Neuronal stem cell (in vitro differentiated cells): ENCODE data around the gene GREM2.

Source experiments
- DNase-seq: peaks from one replicate; pipeline ENCODE4 v3.0.0-alpha.2; 2013; ENCODE audit warnings: low spot score
- H2AFZ ChIP-seq: one replicate; pipeline ENCODE4 v1.6.1; 2013; ENCODE audit warnings: mild to moderate bottlenecking, low read length, inconsistent platforms
- H2AK5ac ChIP-seq: 2 replicates; pipeline ENCODE4 v1.6.1; 2013; ENCODE audit warnings: low read depth, mild to moderate bottlenecking, inconsistent platforms, low read length, moderate library complexity, mixed read lengths
- H2BK120ac ChIP-seq: 2 replicates; pipeline ENCODE4 v1.6.1; 2013; ENCODE audit warnings: low read depth, mild to moderate bottlenecking, inconsistent platforms, low read length, moderate library complexity, mixed read lengths
- H2BK12ac ChIP-seq: one replicate; pipeline ENCODE4 v1.6.1; 2013; ENCODE audit warnings: low read length, inconsistent platforms
- H2BK15ac ChIP-seq: 2 replicates; pipeline ENCODE4 v1.6.1; 2013; ENCODE audit warnings: mild to moderate bottlenecking, low read length, inconsistent platforms, mixed read lengths
- H2BK5ac ChIP-seq: one replicate; pipeline ENCODE4 v1.6.1; 2013; ENCODE audit warnings: inconsistent platforms, mild to moderate bottlenecking, low read length, moderate library complexity
- H3K14ac ChIP-seq: one replicate; pipeline ENCODE4 v1.6.1; 2013; ENCODE audit warnings: low read length, inconsistent platforms
- H3K18ac ChIP-seq: 2 replicates; pipeline ENCODE4 v1.6.1; 2013; ENCODE audit warnings: low read length, inconsistent platforms
- H3K23ac ChIP-seq: 2 replicates; pipeline ENCODE4 v1.6.1; 2013; ENCODE audit warnings: low read depth, mild to moderate bottlenecking, mixed read lengths, low read length, inconsistent platforms; ENCODE audit not compliant: poor library complexity
- H3K27ac ChIP-seq: replicated peaks from 3 replicates; pipeline ENCODE4 v1.5.1; 2013; ENCODE audit warnings: low read length, inconsistent platforms
- H3K27me3 ChIP-seq, 3 experiments: 2 replicates each; pipeline ENCODE4 v1.6.1; 2013; ENCODE audit warnings: low read length in 3 of 3, mild to moderate bottlenecking in 2 of 3, inconsistent platforms in 1 of 3, low read depth in 1 of 3, mixed read lengths in 1 of 3, moderate library complexity in 1 of 3; ENCODE audit not compliant: control insufficient read depth in 3 of 3, insufficient read depth in 3 of 3
- H3K36me3 ChIP-seq, 2 donors: replicated peaks in 1 of 2; 2 replicates each; pipeline ENCODE4 v1.6.1; 2013; ENCODE audit warnings: low read length in 2 of 2; ENCODE audit not compliant: control insufficient read depth in 2 of 2, insufficient read depth in 2 of 2
- H3K4ac ChIP-seq: 2 replicates; pipeline ENCODE4 v1.6.1; 2013; ENCODE audit warnings: inconsistent platforms, mild to moderate bottlenecking, low read length, moderate library complexity
- H3K4me1 ChIP-seq, 2 donors: 1 replicate in 1 of 2; 2 replicates in 1 of 2; pipeline ENCODE4 v1.6.1; 2013; ENCODE audit warnings: low read length in 2 of 2, low read depth in 1 of 2; ENCODE audit not compliant: control insufficient read depth in 2 of 2, insufficient read depth in 1 of 2
- H3K4me2 ChIP-seq: one replicate; pipeline ENCODE4 v1.6.1; 2013; ENCODE audit warnings: mild to moderate bottlenecking, low read length, inconsistent platforms; ENCODE audit not compliant: insufficient read depth, poor library complexity, severe bottlenecking
- H3K4me3 ChIP-seq, 2 donors: 2 replicates each; pipeline ENCODE4 v1.5.1; 2013; ENCODE audit warnings: low read length in 2 of 2, mild to moderate bottlenecking in 2 of 2, inconsistent platforms in 1 of 2, moderate library complexity in 1 of 2
- H3K79me1 ChIP-seq: one replicate; pipeline ENCODE4 v1.6.1; 2013; ENCODE audit warnings: low read depth, mild to moderate bottlenecking, inconsistent platforms, low read length, moderate library complexity
- H3K9ac ChIP-seq: one replicate; pipeline ENCODE4 v1.6.1; 2013; ENCODE audit warnings: mild to moderate bottlenecking, low read depth, low read length, inconsistent platforms; ENCODE audit not compliant: poor library complexity
- H3K9me3 ChIP-seq, 2 donors: replicated peaks in 1 of 2; 2 replicates each; pipeline versions ENCODE3 to v1.6.1; 2013; ENCODE audit warnings: low read length in 2 of 2, mild to moderate bottlenecking in 2 of 2, inconsistent platforms in 1 of 2, low read depth in 1 of 2, mixed read lengths in 1 of 2, moderate library complexity in 1 of 2; ENCODE audit not compliant: control insufficient read depth in 2 of 2, insufficient read depth in 1 of 2
- H4K8ac ChIP-seq: one replicate; pipeline ENCODE4 v1.6.1; 2013; ENCODE audit warnings: low read depth, mild to moderate bottlenecking, inconsistent platforms, low read length, moderate library complexity
- H4K91ac ChIP-seq: one replicate; pipeline ENCODE4 v1.6.1; 2013; ENCODE audit warnings: low read length, low read depth, mild to moderate bottlenecking, inconsistent platforms; ENCODE audit not compliant: poor library complexity
- WGBS, 2 donors: extraction: QIAGEN DNeasy Blood & Tissue Kit; methylation state at CpG; one replicate each; pipeline ENCODE4 v1.1.7; 2013; ENCODE audit warnings: missing lambda C conversion rate in 2 of 2, mixed read lengths in 1 of 2; ENCODE audit not compliant: insufficient read length in 2 of 2, insufficient replicate concordance in 1 of 2; ENCODE audit errors: extremely low coverage in 2 of 2; 5-methylcytosine and 5-hydroxymethylcytosine counted together

The GREM2 gene

GRCh38 chr1:240652549-240652948 lies 40.6 kb upstream of the GREM2 start:
- Histone ChIP-seq H2BK12ac (no peak overlapping the region), H3K4me1 (peaks cover 0 to 1% of the 10 kb centered on the region in 2 donors), H2BK15ac (no peak overlapping the region), H3K4ac (no peak overlapping the region), H3K4me2 (no peak overlapping the region), H3K27ac (no peak overlapping the region), H4K91ac (no peak overlapping the region), H3K14ac (no peak overlapping the region), H3K18ac (no peak overlapping the region), H3K23ac (no peak overlapping the region), H2BK120ac (no peak overlapping the region), H3K36me3 (no peaks in the 10 kb centered on the region), H2AFZ (no peak overlapping the region), H2AK5ac (no peak overlapping the region), H3K27me3 (no peaks in the 10 kb centered on the region), H3K9ac (no peak overlapping the region), H3K4me3 (no peak overlapping the region), H2BK5ac (no peak overlapping the region), H4K8ac (no peak overlapping the region), H3K9me3 (no peaks in the 10 kb centered on the region), H3K79me1 (no peaks in the 10 kb centered on the region)
- no CpG with 5 or more reads among the region's 8 CpGs for WGBS, 2 donors
- DNase-seq, result no peak

- H3K9ac ChIP-seq, result no peak overlapping the region
- no peak overlapping the region for H2BK15ac ChIP-seq
- H2BK12ac ChIP-seq, result no peak overlapping the region
- H4K8ac ChIP-seq, result no peak overlapping the region
- no peaks in the 10 kb centered on the region for H3K9me3 ChIP-seq
- H3K14ac ChIP-seq, result no peak overlapping the region
- no peaks in the 10 kb centered on the region for H3K36me3 ChIP-seq
- peaks cover 0 to 1% of the 10 kb centered on the region in 2 donors for H3K4me1 ChIP-seq
- H3K27ac ChIP-seq, result no peak overlapping the region
- H3K4ac ChIP-seq, result no peak overlapping the region
- no peak overlapping the region for H4K91ac ChIP-seq
- no peak overlapping the region for H2BK120ac ChIP-seq
- no peaks in the 10 kb centered on the region for H3K27me3 ChIP-seq
- no peak overlapping the region for H2AFZ ChIP-seq
- H3K4me2 ChIP-seq, result no peak overlapping the region
- H3K18ac ChIP-seq, result no peak overlapping the region
- no peak overlapping the region for H2BK5ac ChIP-seq
- no peaks in the 10 kb centered on the region for H3K79me1 ChIP-seq
- H3K4me3 ChIP-seq, result no peak overlapping the region
- no peak overlapping the region for H2AK5ac ChIP-seq
- DNase-seq, result no peak
- no peak overlapping the region for H3K23ac ChIP-seq
These were observed 38.9 kb upstream of the GREM2 start for GRCh38 chr1:240650877-240651276.

- H2BK15ac ChIP-seq, result no peak overlapping the region
- H2AK5ac ChIP-seq, result no peak overlapping the region
- no peaks in the 10 kb centered on the region for H3K9me3 ChIP-seq
- H2AFZ ChIP-seq, result no peak overlapping the region
- WGBS, 2 donors, result no CpG with 5 or more reads among the region's 17 CpGs
- no peaks in the 10 kb centered on the region for H3K79me1 ChIP-seq
- H4K91ac ChIP-seq, result no peak overlapping the region
- no peak for DNase-seq
- H4K8ac ChIP-seq, result no peak overlapping the region
- no peak overlapping the region for H3K23ac ChIP-seq
- no peaks in the 10 kb centered on the region for H3K36me3 ChIP-seq
- H3K4me1 ChIP-seq, result peaks cover 0 to 1% of the 10 kb centered on the region in 2 donors
- H3K4me2 ChIP-seq, result no peak overlapping the region
- no peak overlapping the region for H3K4me3 ChIP-seq
- no peak overlapping the region for H2BK12ac ChIP-seq
- no peak overlapping the region for H3K9ac ChIP-seq
- H3K27me3 ChIP-seq, result no peaks in the 10 kb centered on the region
- H2BK120ac ChIP-seq, result no peak overlapping the region
- no peak overlapping the region for H3K4ac ChIP-seq
- H3K18ac ChIP-seq, result no peak overlapping the region
- no peak overlapping the region for H3K27ac ChIP-seq
- no peak overlapping the region for H3K14ac ChIP-seq
- H2BK5ac ChIP-seq, result no peak overlapping the region
These were observed 38.1 kb upstream of the GREM2 start for GRCh38 chr1:240649733-240650721.

GRCh38 chr1:240646571-240647240 lies 34.8 kb upstream of the GREM2 start:
- Histone ChIP-seq H2BK120ac (no peak overlapping the region), H3K14ac (no peak overlapping the region), H4K91ac (no peak overlapping the region), H3K79me1 (no peaks in the 10 kb centered on the region), H3K4me2 (no peak overlapping the region), H2BK15ac (no peak overlapping the region), H2AK5ac (no peak overlapping the region), H3K27me3 (no peaks in the 10 kb centered on the region), H3K4me1 (no peaks in the 10 kb centered on the region), H3K18ac (no peak overlapping the region), H3K23ac (no peak overlapping the region), H3K9me3 (no peaks in the 10 kb centered on the region), H3K9ac (no peak overlapping the region), H2BK5ac (no peak overlapping the region), H3K4ac (no peak overlapping the region), H3K27ac (no peak overlapping the region), H2BK12ac (no peak overlapping the region), H2AFZ (no peak overlapping the region), H3K4me3 (no peak overlapping the region), H3K36me3 (no peaks in the 10 kb centered on the region), H4K8ac (no peak overlapping the region)
- WGBS, 2 donors, result no CpG with 5 or more reads among the region's 7 CpGs
- DNase-seq, result no peak
